ENCODE data around the gene ALOX15B. TPM values are rescaled to one million over a fixed set of nuclear protein-coding genes. Genes with fewer than 3 reads are reported as not detected.

ALOX15B gene
- total and polyA plus RNA-seq, 2 experiments from 2014 or later, result not detected

GRCh38 chr17:8051831-8052230 is 13.0 kb downstream of the ALOX15B start:
- DNase-seq, result no peak
- Histone ChIP-seq H3K9me3 (ENCODE audit: low read depth) (no peaks in the 10 kb centered on the region), H3K9me2 (ENCODE audit: insufficient read depth) (no peaks in the 10 kb centered on the region), H3F3A (ENCODE audit: insufficient read depth) (no peaks in the 10 kb centered on the region), H3K79me2 (ENCODE audit: insufficient read depth) (no peaks in the 10 kb centered on the region), H2AFZ (no peak overlapping the region), H3K4me2 (ENCODE audit: unreplicated experiment) (no peak overlapping the region), H4K20me1 (ENCODE audit: insufficient read depth) (no peaks in the 10 kb centered on the region), H3K27ac (no peak overlapping the region), H3K4me1 (ENCODE audit: insufficient read depth) (no peaks in the 10 kb centered on the region), H3K9ac (no peak overlapping the region), H3K4me3 (no peak overlapping the region), H3K27me3 (replicated peaks; ENCODE audit: insufficient read depth) (peaks cover under 1% of the 10 kb centered on the region; the same call in 1 of the 2 replicates), H3K36me3 (ENCODE audit: low read depth) (no peaks in the 10 kb centered on the region)
- in situ Hi-C loops (cut with MboI), result no loop called here
- 66 to 68% methylated on average over 7 of the region's 7 CpGs for WGBS, 2 experiments (ENCODE audit: low coverage in 1 of 2, low lambda C conversion rate in 2 of 2, missing lambda C conversion rate in 2 of 2)
- TF ChIP-seq EZH2phosphoT487 (IDR thresholded peaks at IDR 0.05; ENCODE audit: insufficient read depth, low read depth) (no peak), EZH2 (IDR thresholded peaks at IDR 0.05; ENCODE audit: insufficient read depth, poor library complexity, severe bottlenecking) (no peak)

GRCh38 chr17:8052256-8053252 is 13.7 kb downstream of the ALOX15B start:
- DNase-seq, result no peak
- 65 to 70% methylated on average over 6 of the region's 6 CpGs for WGBS, 2 experiments (ENCODE audit: low coverage in 1 of 2, low lambda C conversion rate in 2 of 2, missing lambda C conversion rate in 2 of 2)
- H3K36me3 ChIP-seq (ENCODE audit: low read depth), result no peaks in the 10 kb centered on the region
- no peak overlapping the region for H3K27ac ChIP-seq
- H3K4me3 ChIP-seq, result no peak overlapping the region
- no peaks in the 10 kb centered on the region for H3K79me2 ChIP-seq (ENCODE audit: insufficient read depth)
- no peaks in the 10 kb centered on the region for H3K9me3 ChIP-seq (ENCODE audit: low read depth)
- H3K4me1 ChIP-seq (ENCODE audit: insufficient read depth), result no peaks in the 10 kb centered on the region
- no peaks in the 10 kb centered on the region; the same call in 1 of the 2 replicates for H3K27me3 ChIP-seq (replicated peaks; ENCODE audit: insufficient read depth)
- in situ Hi-C loops (cut with MboI), result no loop called here
- H3F3A ChIP-seq (ENCODE audit: insufficient read depth), result no peaks in the 10 kb centered on the region
- H3K4me2 ChIP-seq (ENCODE audit: unreplicated experiment), result no peak overlapping the region
- TF ChIP-seq EZH2 (IDR thresholded peaks at IDR 0.05; ENCODE audit: insufficient read depth, poor library complexity, severe bottlenecking), result no peak
- TF ChIP-seq EZH2phosphoT487 (IDR thresholded peaks at IDR 0.05; ENCODE audit: insufficient read depth, low read depth), result no peak
- H3K9ac ChIP-seq, result no peak overlapping the region
- no peaks in the 10 kb centered on the region for H3K9me2 ChIP-seq (ENCODE audit: insufficient read depth)
- H2AFZ ChIP-seq, result no peak overlapping the region
- H4K20me1 ChIP-seq (ENCODE audit: insufficient read depth), result no peaks in the 10 kb centered on the region

GRCh38 chr17:8053600-8053999 is 14.7 kb downstream of the ALOX15B start:
- Histone ChIP-seq H3K9ac (no peak overlapping the region), H3K4me1 (ENCODE audit: insufficient read depth) (no peaks in the 10 kb centered on the region), H3K9me3 (ENCODE audit: low read depth) (no peaks in the 10 kb centered on the region), H3F3A (ENCODE audit: insufficient read depth) (no peaks in the 10 kb centered on the region), H3K27ac (no peak overlapping the region), H3K79me2 (ENCODE audit: insufficient read depth) (no peaks in the 10 kb centered on the region), H2AFZ (no peak overlapping the region), H3K27me3 (replicated peaks; ENCODE audit: insufficient read depth) (peaks cover 6% of the 10 kb centered on the region; the same call in 1 of the 2 replicates), H3K4me2 (ENCODE audit: unreplicated experiment) (no peak overlapping the region), H3K36me3 (ENCODE audit: low read depth) (no peaks in the 10 kb centered on the region), H4K20me1 (ENCODE audit: insufficient read depth) (no peaks in the 10 kb centered on the region), H3K4me3 (no peak overlapping the region), H3K9me2 (ENCODE audit: insufficient read depth) (no peaks in the 10 kb centered on the region)
- 87 to 88% methylated on average over 7 of the region's 7 CpGs for WGBS, 2 experiments (ENCODE audit: low coverage in 1 of 2, low lambda C conversion rate in 2 of 2, missing lambda C conversion rate in 2 of 2)
- in situ Hi-C loops (cut with MboI), result no loop called here
- DNase-seq, result no peak
- TF ChIP-seq EZH2phosphoT487 (IDR thresholded peaks at IDR 0.05; ENCODE audit: insufficient read depth, low read depth), result no peak

DNA sequence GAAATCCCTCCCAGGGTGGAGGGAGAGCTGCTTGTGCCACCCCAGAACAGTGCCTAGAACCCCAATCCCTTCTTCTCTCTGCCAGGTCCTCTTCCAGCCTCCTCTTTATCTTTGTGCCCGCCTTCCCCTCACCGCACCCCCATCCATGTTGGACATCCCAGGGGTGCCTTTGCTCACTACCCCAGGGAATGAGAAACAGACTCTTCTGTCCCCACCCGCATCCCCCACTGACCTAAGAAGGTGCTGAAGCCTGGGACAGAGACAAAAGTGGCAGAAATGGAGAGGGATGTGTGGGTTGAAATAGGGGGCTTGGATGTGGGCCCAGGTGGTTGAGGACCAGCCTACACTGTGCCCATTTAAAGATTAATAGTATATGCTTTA is 17.0 kb downstream of the ALOX15B start:
- in situ Hi-C loops (cut with MboI), result no loop called here
- no peak overlapping the region for H3K4me2 ChIP-seq (ENCODE audit: unreplicated experiment)
- no peaks in the 10 kb centered on the region for H3K36me3 ChIP-seq (ENCODE audit: low read depth)
- H3K27ac ChIP-seq, result no peak overlapping the region
- H3K4me1 ChIP-seq (ENCODE audit: insufficient read depth), result no peaks in the 10 kb centered on the region
- no peak overlapping the region for H3K9ac ChIP-seq
- H3F3A ChIP-seq (ENCODE audit: insufficient read depth), result no peaks in the 10 kb centered on the region
- H3K27me3 ChIP-seq (replicated peaks; ENCODE audit: insufficient read depth), result peaks cover 25% of the 10 kb centered on the region
- no peaks in the 10 kb centered on the region for H3K79me2 ChIP-seq (ENCODE audit: insufficient read depth)
- TF ChIP-seq EZH2 (IDR thresholded peaks at IDR 0.05; ENCODE audit: insufficient read depth, poor library complexity, severe bottlenecking), result no peak
- TF ChIP-seq EZH2phosphoT487 (IDR thresholded peaks at IDR 0.05; ENCODE audit: insufficient read depth, low read depth), result no peak
- H3K9me3 ChIP-seq (ENCODE audit: low read depth), result no peaks in the 10 kb centered on the region
- H3K4me3 ChIP-seq, result no peak overlapping the region
- WGBS, 2 experiments (ENCODE audit: low coverage in 1 of 2, low lambda C conversion rate in 2 of 2, missing lambda C conversion rate in 2 of 2), result 66 to 71% methylated on average over 3 of the region's 3 CpGs
- no peak for DNase-seq
- H2AFZ ChIP-seq, result no peak overlapping the region
- H3K9me2 ChIP-seq (ENCODE audit: insufficient read depth), result no peaks in the 10 kb centered on the region
- H4K20me1 ChIP-seq (ENCODE audit: insufficient read depth), result no peaks in the 10 kb centered on the region
